Epithelial cell of esophagus (primary cell): Measurements from ENCODE around the gene AP3S1.

Source experiments
- DNase-seq: peaks from one replicate; pipeline ENCODE4 v3.0.0; 2010; ENCODE audit warnings: low read depth
- H3K4me3 ChIP-seq: 2 replicates; pipeline ENCODE4 v1.5.1; 2011; ENCODE audit warnings: mild to moderate bottlenecking, low read length, control low read depth
- TF ChIP-seq, protein P1 (sequence below): IDR thresholded peaks from 2 replicates; pipeline ENCODE4 v1.5.1; 2011; ENCODE audit warnings: low read depth, mild to moderate bottlenecking, low read length, control low read depth, inconsistent platforms; ENCODE audit not compliant: insufficient read depth; ENCODE audit errors: missing control alignments

The AP3S1 gene

DNA sequence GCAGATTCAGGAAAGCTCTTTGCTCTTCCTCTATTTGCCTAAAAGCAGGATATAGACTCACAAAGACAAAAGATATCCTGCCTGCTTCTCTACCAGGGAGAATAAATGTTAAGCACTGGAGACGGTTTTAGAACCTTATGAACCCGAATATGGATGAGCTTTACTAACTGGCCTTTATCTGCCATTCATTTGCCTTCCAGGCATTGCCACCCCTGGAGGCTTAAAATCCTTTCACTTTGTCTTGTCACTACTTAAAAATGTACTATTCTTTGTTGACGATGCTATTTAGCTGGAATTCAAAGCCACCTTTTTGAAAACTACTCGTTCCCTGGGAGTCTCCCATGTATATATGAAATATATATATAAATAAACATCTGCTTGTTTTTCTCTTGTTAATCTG, 97.3 kb downstream of the AP3S1 start:
- TF ChIP-seq, protein P1, sequence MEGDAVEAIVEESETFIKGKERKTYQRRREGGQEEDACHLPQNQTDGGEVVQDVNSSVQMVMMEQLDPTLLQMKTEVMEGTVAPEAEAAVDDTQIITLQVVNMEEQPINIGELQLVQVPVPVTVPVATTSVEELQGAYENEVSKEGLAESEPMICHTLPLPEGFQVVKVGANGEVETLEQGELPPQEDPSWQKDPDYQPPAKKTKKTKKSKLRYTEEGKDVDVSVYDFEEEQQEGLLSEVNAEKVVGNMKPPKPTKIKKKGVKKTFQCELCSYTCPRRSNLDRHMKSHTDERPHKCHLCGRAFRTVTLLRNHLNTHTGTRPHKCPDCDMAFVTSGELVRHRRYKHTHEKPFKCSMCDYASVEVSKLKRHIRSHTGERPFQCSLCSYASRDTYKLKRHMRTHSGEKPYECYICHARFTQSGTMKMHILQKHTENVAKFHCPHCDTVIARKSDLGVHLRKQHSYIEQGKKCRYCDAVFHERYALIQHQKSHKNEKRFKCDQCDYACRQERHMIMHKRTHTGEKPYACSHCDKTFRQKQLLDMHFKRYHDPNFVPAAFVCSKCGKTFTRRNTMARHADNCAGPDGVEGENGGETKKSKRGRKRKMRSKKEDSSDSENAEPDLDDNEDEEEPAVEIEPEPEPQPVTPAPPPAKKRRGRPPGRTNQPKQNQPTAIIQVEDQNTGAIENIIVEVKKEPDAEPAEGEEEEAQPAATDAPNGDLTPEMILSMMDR, result no peak
- H3K4me3 ChIP-seq, result no peak overlapping the region
- DNase-seq, result no peak

DNA sequence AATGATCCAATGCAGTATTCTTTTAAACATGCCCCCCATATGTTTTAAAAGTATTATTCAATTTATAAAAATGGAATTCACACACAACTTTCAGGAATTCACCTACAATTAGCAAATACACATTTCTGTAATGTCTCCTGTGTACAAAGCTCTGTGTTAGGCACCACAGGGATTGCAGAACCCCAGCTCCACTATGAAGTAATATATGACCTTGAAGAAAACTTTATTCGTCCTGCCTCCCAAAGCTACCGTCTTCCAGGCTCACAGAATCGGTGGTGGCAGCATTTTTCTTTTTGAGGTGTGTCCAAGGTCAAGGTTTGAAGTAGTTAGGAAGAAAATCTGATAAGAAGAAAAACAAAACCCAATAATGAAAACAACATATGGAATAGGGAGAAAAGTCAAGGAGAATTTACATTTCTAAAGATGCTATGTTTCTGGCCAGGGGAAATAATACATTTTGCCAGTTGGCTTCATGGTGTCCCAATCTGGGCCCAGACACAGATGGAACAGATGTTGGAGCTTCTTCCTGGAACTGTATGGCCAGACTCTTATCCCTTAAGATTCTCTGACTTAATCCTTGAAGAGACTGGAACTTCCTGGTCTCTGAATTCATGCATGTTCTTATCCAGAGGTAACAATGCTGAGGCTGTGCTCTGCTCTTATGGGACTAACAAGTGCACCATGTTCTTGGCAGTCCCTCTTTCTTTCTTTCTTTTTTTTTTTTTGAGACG, 98.5 kb downstream of the AP3S1 start:
- H3K4me3 ChIP-seq, result no peak overlapping the region
- DNase-seq, result no peak
- TF ChIP-seq, protein P1, result no peak

DNA sequence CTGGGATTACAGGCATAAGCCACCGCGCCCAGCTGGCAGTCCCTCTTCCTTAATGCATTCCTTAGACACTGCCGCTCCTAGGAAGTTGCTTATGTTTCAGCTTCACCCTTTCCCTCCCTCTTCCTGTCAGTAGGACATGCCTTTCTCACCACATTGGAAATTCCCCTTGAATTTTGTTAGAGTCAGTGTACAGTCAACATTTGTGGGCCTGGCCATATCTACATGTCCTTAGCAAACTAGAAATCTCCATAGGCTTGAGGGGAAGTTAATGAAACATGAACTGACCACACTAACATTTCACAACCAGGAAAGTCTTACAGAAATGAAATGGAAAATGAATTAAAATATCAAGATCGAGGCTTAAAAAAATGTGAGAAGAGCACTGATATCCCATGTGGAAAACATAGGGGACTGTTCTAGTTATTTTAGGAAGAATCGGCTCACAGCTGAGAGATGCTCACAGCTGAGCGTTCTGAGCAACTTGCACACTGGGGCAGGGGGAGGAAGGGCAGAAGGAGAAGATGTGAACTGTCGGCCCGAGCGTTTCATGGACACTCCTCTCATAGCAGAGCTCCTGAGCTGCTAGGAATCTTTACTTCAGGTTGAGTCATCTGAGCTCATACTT, 99.4 kb downstream of the AP3S1 start:
- TF ChIP-seq, protein P1, result no peak
- peak; percentile 86 for DNase-seq
- no peak overlapping the region for H3K4me3 ChIP-seq

DNA sequence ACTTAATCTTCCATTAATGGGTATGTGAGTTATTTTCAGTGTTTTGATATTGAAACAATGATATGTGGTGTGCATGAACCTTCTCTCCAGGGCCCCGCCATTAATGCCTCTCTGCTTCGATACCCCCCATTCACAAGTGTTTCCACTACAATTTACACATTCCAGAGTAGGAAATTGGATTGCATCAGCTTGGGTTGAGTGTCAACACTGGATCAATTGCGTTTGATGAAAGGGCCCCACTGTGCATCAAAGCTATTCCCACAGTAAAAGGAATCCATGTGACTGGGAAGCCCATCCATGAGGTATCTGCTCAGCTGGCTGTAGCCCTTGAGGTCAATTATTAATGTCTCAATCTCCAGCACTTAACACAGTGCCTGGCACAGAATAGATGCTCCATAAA, 102.8 kb downstream of the AP3S1 start:
- no peak overlapping the region for H3K4me3 ChIP-seq
- DNase-seq, result no peak
- TF ChIP-seq, protein P1, result no peak

DNA sequence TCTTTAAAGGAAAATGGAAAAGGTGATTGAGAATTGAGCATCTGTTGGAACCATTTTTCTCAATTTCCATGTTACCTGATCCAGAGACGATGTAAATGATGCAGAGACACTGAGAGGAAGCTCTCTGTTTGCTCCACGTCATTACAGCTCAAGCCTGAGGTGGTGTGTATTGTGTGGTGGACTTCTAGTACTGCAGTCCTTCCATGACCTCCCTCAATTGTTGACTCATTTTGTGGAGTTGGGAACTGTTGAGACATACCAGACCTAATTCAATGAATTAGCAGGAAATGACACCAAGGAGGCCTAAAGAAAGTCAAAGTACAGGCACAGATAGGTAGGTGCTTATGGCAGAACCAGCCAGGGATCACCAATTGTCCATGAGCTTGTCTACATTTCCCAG, 104.9 kb downstream of the AP3S1 start:
- TF ChIP-seq, protein P1, result no peak
- peak; percentile 59 for DNase-seq

DNA sequence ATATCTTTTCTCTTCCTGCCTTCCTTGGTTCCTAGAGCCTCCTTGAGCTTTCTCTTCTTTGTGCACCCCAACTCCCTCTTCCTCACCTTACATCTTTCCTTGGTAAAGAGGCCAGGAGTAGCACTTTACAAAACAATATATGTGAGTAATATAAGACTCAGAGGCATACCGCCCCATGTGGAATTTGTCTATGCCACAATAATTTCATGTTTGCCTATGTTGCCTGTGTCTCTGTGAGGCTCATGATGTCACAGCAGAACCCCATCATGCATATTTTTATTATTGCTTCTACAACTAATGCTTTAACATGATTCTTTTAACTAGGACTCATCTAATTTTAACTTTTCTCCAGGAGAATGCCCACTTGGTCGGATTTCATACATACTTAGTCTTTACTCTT, 105.5 kb downstream of the AP3S1 start:
- no peak overlapping the region for H3K4me3 ChIP-seq
- TF ChIP-seq, protein P1, result no peak
- DNase-seq, result peak; percentile 35

More for the DNA sequence above, 104.9 kb downstream of the AP3S1 start:
- no peak overlapping the region for H3K4me3 ChIP-seq
